AG09319 (cell line): Measurements from ENCODE around the gene PSD.
A peak's percentile ranks its signal among the peaks of the same experiment; 100 is the strongest.

Experiments
- DNase-seq: peaks from one replicate; pipeline ENCODE4 v3.0.0-alpha.2; 2010; ENCODE audit warnings: low read depth; ENCODE audit errors: extremely low read depth
- TF ChIP-seq, protein P1 (sequence below): IDR thresholded peaks from 2 replicates; pipeline ENCODE4 v1.5.1; 2011; ENCODE audit warnings: low read depth, mild to moderate bottlenecking, inconsistent platforms, low read length, moderate library complexity

The PSD gene

DNA sequence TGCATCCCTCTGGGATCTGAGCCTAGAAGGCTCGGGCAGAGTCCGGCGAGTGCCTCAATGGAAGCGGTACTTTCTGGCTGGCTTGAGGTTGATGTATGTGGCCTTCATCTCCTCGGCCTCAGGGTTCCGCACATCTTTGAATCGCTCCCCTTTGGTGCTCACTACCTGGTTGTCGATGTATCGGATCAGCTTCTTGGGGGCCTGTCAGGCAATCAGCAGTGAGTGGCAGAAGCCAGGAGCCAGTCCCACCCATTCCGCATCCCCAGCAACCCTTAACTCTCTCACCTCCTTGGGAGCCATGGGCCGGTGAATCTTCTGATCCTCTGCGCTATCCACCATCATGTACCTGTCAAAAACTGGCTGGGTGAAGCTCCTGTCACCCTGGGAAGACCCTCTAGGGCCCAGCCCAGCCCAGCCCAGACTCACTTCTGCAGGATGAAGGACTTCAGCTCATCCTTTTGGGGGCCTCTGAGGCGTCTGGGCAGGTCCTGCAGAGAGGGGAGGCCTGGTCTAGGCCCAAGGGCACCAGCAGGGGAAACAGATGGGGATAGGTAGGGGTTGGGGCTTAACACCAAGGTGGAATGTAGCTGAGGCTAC lies 4.9 kb upstream of the PSD start:
- TF ChIP-seq, protein P1, sequence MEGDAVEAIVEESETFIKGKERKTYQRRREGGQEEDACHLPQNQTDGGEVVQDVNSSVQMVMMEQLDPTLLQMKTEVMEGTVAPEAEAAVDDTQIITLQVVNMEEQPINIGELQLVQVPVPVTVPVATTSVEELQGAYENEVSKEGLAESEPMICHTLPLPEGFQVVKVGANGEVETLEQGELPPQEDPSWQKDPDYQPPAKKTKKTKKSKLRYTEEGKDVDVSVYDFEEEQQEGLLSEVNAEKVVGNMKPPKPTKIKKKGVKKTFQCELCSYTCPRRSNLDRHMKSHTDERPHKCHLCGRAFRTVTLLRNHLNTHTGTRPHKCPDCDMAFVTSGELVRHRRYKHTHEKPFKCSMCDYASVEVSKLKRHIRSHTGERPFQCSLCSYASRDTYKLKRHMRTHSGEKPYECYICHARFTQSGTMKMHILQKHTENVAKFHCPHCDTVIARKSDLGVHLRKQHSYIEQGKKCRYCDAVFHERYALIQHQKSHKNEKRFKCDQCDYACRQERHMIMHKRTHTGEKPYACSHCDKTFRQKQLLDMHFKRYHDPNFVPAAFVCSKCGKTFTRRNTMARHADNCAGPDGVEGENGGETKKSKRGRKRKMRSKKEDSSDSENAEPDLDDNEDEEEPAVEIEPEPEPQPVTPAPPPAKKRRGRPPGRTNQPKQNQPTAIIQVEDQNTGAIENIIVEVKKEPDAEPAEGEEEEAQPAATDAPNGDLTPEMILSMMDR, result no peak
- no peak for DNase-seq

DNA sequence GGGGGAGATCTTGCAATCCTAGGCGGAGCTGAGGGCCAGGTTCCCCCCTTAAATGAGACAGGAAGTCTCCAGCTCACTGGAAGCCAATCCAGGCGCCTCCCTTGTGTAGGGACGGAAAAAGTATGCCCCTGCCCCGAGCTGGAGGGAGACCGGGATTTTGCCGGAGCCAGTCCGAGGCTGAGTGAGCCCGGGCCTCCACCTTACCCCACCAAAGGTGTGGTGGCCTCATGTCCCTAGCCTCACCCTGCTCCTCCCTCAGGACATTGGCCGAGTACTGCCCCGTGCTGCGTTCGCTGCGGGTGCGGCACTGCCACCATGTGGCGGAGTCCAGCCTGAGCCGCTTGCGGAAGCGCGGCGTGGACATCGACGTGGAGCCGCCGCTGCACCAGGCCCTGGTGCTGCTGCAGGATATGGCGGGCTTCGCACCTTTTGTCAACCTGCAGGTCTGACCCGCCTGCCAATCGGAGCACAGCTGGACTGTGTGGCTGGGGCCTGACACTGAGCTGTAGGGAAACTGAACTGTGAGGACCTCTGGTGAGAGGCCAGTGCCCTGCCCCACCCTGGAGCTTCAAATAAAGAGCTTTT lies 4.1 kb upstream of the PSD start:
- DNase-seq, result peak; percentile 37
- TF ChIP-seq, protein P1, result peak; percentile 85

DNA sequence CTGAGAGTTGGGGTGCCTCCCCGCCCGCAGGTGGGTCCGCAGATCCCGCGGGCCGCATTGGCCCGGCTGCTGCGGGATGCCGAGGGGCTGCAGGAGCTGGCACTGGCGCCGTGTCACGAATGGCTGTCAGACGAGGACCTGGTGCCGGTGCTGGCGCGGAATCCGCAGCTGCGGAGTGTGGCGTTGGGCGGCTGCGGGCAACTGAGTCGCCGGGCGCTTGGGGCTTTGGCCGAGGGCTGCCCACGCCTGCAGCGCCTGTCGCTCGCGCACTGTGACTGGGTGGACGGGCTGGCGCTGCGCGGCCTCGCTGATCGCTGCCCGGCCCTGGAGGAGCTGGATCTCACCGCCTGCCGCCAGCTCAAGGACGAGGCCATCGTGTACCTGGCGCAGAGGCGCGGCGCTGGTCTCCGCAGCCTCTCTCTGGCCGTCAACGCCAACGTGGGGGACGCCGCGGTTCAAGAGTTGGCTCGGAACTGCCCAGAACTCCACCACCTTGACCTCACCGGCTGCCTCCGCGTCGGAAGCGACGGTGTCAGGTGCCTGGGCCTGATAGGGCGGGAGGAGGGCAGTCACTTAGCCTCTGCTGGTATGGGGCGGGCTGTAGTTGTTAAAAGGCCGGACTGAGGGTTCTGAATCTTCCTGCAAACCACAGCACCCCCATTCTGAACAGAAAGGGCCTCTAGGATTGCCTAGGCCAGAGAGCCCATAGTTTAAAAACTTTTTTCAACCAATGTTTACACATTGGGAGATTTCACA lies 3.4 kb upstream of the PSD start:
- TF ChIP-seq, protein P1, result no peak

DNA sequence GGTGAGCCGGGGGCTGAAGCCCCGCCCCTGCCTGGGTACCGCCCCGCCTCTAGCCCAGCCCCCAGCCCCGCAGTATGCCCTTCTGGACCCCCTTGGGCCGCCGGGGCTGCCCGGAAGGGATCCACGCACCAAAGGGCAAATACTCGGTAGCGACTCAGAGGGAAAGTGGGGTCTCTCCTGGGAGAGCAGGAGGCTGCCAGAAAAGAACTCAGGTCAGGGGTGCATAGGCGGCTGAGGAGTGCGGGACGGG lies 2.8 kb upstream of the PSD start:
- TF ChIP-seq, protein P1, result no peak
- no peak for DNase-seq

More for the DNA sequence above, 3.4 kb upstream of the PSD start:
- no peak for DNase-seq

DNA sequence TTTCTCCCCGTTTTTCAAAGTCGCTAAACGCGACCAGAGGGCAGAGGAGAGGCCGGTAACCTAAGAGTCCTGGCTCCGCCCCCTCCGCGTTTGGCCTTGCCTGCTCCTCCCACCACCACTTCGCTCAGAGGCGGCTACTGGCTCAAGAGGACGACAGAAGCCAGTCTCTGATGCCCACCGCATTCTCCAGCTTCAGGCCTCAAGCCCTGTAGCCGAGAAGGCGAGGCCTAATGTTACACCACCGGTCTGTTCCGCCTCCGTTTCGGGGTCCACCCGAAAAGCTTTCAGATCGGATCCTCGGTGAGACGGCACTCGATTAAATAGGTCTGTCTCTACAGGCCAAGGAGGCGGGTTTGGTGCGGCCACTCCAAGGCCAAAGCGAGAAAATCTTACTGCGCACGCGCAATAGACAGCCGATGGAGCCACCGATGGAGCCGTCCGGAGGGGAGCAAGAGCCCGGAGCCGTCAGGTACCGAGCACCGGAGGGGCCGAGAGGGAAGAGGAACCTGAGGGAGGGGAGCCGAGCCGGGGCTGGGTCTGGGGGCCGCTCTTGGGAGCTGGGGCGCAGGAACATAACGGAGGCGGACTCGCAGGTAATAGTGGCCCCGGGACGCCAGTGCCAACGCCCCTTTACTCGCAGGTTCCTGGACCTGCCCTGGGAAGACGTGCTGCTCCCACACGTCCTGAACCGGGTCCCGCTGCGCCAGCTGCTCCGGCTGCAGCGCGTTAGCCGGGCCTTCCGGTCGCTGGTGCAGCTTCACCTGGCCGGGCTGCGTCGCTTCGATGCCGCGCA lies 2.3 kb upstream of the PSD start, which contains the start of gene FBXL15:
FBXL15 (plus strand) TSS at position 123 of the 793 bp plus-strand sequence; CDS start at position 417, 294 bp downstream.
- peak; percentile 90 for DNase-seq
- TF ChIP-seq, protein P1, result no peak

DNA sequence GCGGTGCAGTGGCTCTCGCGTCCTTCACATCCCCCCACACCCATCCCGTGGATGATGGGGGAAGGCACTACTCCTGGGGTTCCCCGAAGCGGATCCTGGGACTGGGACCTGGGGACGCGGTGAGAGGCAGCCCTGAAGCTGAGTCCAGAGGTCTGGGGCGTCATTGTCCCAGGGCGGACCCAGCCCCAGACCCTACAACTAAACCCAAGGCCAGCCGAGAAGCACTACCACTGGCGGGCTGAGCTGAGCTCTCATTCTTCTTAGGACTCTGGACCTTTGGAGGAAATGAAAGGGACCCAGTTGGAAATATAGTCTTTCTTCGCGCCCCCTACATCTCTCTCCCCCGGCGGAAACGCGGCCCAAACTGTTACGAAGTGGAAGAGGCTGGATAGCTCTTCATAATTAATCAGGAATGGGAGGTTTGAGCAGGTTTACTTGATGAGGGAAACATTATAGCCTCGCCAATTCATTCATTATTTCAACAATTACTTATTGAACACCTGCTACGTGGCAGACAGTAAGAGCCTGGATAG lies 1.7 kb upstream of the PSD start:
- TF ChIP-seq, protein P1, result no peak
- no peak for DNase-seq
